ENCODE measurements around the gene C2CD4A. TPM values are rescaled to one million over a fixed set of nuclear protein-coding genes. Genes with fewer than 3 reads are reported as not detected.

C2CD4A gene
- total RNA-seq, 1 experiment from 2014 or later: not detected

GRCh38 chr15:62060896-62061280 is 5.9 kb upstream of the C2CD4A start:
- Histone ChIP-seq H3K4me3 (replicated peaks in 1 of 2; ENCODE audit: low read depth in 1 of 2, low read length in 2 of 2) (peak overlapping the region; percentile 69 to 91), H3K4me2 (ENCODE audit: low read length) (peak overlapping the region; percentile 93), H3K79me2 (ENCODE audit: insufficient read depth, low read length) (no peaks in the 10 kb centered on the region), H3K9ac (ENCODE audit: low read length) (peak overlapping the region; percentile 72; the same call in 1 of the 2 replicates), H3K27me3 (ENCODE audit: insufficient read depth, low read length) (no peaks in the 10 kb centered on the region), H3K4me1 (ENCODE audit: control insufficient read depth in 1 of 2, insufficient read depth in 2 of 2, low read length in 2 of 2) (peaks cover 3 to 19% of the 10 kb centered on the region in 2 experiments; a peak in 3 of 4 replicates), H2AFZ (ENCODE audit: low read depth, low read length, poor library complexity, severe bottlenecking) (peak overlapping the region; percentile 29), H3K9me2 (ENCODE audit: insufficient read depth) (no peaks in the 10 kb centered on the region), H4K20me1 (ENCODE audit: insufficient read depth) (no peaks in the 10 kb centered on the region), H3K9me3 (ENCODE audit: control insufficient read depth in 1 of 2, insufficient read depth in 1 of 2, low read depth in 1 of 2, low read length in 2 of 2) (no peaks in the 10 kb centered on the region), H3K27ac (ENCODE audit: low read depth, low read length) (no peak overlapping the region), H3K36me3 (ENCODE audit: control insufficient read depth in 1 of 2, insufficient read depth in 2 of 2, low read length in 2 of 2) (no peaks in the 10 kb centered on the region)
- no peak for TF ChIP-seq SIN3A (IDR thresholded peaks at IDR 0.05; ENCODE audit: low read depth)
- TF ChIP-seq, protein P1, sequence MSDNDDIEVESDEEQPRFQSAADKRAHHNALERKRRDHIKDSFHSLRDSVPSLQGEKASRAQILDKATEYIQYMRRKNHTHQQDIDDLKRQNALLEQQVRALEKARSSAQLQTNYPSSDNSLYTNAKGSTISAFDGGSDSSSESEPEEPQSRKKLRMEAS (IDR thresholded peaks at IDR 0.05): no peak
- TF ChIP-seq, protein P2, sequence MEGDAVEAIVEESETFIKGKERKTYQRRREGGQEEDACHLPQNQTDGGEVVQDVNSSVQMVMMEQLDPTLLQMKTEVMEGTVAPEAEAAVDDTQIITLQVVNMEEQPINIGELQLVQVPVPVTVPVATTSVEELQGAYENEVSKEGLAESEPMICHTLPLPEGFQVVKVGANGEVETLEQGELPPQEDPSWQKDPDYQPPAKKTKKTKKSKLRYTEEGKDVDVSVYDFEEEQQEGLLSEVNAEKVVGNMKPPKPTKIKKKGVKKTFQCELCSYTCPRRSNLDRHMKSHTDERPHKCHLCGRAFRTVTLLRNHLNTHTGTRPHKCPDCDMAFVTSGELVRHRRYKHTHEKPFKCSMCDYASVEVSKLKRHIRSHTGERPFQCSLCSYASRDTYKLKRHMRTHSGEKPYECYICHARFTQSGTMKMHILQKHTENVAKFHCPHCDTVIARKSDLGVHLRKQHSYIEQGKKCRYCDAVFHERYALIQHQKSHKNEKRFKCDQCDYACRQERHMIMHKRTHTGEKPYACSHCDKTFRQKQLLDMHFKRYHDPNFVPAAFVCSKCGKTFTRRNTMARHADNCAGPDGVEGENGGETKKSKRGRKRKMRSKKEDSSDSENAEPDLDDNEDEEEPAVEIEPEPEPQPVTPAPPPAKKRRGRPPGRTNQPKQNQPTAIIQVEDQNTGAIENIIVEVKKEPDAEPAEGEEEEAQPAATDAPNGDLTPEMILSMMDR (IDR thresholded peaks at IDR 0.05 in 2 of 3, conservative IDR thresholded peaks at IDR 0.05 in 1 of 3; ENCODE audit: borderline replicate concordance in 1 of 3, insufficient read depth in 1 of 3, low read depth in 2 of 3, low read length in 2 of 3): no peak
- TF ChIP-seq, protein P3, sequence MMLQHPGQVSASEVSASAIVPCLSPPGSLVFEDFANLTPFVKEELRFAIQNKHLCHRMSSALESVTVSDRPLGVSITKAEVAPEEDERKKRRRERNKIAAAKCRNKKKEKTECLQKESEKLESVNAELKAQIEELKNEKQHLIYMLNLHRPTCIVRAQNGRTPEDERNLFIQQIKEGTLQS (IDR thresholded peaks at IDR 0.05): no peak
- no peak for TF ChIP-seq TCF7L2 (IDR thresholded peaks at IDR 0.05; ENCODE audit: borderline replicate concordance, extremely low read depth, insufficient read depth, insufficient read length)
- no peak for TF ChIP-seq SP1 (IDR thresholded peaks at IDR 0.05; ENCODE audit: low read depth)
- no peak for TF ChIP-seq FOSL1 (IDR thresholded peaks at IDR 0.05; ENCODE audit: low read depth)
- TF ChIP-seq CEBPB (IDR thresholded peaks at IDR 0.05; ENCODE audit: low read depth): no peak
- no peak for TF ChIP-seq SRF (IDR thresholded peaks at IDR 0.05; ENCODE audit: low read depth)
- TF ChIP-seq REST (IDR thresholded peaks at IDR 0.05; ENCODE audit: low read depth): no peak
- no peak for DNase-seq (ENCODE audit: low read depth, low spot score)
- BruUV-seq (replicated peaks): no TSS peak
- ChIA-PET RAD21 (ENCODE audit: low non-redundant PET in 1 of 2, low total read pairs in 2 of 2, uncharacterized antibody in 2 of 2, unreplicated experiment in 2 of 2) (no interaction called here), POLR2A (interaction anchor here (1.0 to 1.1 kb wide), 2 partner anchors 8 to 65 kb away, joined by 3 read pairs; no protein-coding TSS in a partner anchor), CTCF (interaction anchor here (0.6 to 1.9 kb wide), 13 partner anchors 9 to 227 kb away, joined by 3 to 10 read pairs (median 4); no protein-coding TSS in a partner anchor)
- ATAC-seq: no peak; the same call in 1 of the 2 replicates
- intact Hi-C loops (cut with micrococcal nuclease): no loop called here
